Ecto neural progenitor cell (in vitro differentiated cells): Measurements from ENCODE around the gene KRTDAP.

Source experiments
- DNase-seq: peaks from one replicate; pipeline ENCODE4 v3.0.0-alpha.2; 2018; ENCODE audit warnings: low spot score

Gene KRTDAP

DNA sequence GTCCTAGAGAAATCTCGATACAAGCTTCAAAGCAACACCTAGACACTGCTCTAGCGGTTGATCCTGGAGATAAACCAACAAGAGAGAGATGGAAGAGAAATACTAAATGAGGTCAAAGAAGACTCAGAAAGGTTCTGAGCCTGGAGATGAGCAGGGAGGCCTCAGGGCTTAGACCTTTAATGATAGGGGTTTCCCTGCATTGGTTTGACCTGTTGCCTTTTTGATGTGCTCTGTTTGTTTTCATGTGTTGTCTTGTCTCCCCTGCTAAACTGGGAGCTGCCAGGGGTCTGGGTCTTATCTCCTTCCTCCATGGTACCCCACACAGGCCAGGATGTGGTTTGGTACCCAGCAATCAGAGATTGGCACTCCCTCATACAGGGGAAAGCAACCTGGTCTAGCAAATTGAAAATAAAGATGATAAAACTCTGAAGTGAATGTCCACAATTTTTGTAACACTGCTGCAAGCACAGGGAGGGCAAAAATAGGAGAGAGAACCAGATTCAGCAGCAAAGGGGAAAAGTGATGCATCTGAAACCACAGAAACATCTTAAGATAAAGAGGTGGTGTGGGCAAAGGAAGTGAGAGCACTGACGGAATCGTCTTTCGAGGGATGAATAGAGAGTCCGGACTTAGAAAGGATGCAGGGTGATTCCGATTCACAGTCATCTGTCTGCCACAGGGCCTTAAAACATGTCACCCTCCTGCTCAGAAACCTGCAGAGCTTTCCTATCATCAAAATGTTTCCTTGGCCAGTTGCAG, 38.7 kb downstream of the KRTDAP start:
- no peak for DNase-seq

DNA sequence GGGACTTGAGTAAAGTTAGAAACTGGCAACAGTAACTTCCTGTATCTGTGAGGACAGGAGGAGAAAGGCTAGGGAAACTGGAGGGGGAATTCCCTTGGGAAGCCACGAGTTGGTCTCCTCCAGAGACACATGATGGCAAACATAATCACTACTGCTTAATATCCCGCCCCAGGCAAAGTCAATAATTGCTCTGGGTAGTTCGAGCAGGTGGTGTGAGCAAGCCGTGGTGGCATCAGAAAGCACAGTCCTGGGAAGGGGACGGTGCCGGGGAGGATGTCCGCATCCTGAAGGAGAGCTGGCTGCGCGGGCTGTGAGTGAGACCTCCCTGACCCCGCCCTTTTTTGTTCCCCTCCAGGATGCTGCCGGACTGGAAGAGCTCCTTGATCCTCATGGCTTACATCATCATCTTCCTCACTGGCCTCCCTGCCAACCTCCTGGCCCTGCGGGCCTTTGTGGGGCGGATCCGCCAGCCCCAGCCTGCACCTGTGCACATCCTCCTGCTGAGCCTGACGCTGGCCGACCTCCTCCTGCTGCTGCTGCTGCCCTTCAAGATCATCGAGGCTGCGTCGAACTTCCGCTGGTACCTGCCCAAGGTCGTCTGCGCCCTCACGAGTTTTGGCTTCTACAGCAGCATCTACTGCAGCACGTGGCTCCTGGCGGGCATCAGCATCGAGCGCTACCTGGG, 40.8 kb downstream of the KRTDAP start:
- no peak for DNase-seq

DNA sequence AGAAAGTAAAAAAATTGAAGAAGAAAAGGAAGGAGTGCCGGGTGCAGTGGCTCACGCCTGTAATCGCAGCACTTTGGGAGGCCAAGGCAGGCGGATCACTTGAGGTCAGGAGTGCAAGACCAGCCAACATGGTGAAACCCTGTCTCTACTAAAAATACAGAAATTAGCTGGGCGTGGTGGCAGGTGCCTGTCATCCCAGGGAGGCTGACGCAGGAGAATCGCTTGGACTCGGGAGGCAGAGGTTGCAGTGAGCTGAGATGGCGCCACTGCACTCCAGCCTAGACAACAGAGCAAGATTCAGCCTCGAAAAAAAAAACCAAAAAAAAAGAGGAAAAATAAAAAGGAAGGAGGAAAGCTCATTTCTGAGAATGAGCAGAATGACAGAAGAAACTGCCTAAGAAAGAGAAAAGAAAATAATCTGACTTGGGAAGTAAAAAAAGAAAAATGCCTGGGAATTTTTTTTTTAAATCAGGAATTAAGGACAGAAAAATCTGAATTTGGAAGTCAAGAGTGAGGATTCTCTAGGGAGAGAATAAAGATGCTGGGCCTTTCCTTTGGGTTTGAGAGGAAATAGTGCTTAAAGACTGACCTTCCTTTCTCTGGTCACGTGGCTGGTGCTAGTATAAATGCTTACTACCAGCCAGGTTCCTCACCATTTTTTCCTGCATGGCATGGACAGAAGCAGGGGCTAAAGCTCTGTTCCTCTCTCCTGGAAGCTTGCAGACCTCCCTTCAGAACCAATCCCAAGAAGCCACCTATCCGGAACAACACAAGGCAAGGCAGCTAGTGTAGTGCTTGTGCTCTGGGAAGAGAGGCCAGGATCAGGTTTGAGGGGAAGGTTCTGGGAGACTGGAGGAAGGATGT, 42.4 kb downstream of the KRTDAP start, which contains the start of gene FFAR2:
Gene FFAR2, plus strand, starts transcription at position 652 of the 864 bp plus-strand sequence. CDS start 1,458 bp downstream, outside the sequence.
- DNase-seq: no peak

DNA sequence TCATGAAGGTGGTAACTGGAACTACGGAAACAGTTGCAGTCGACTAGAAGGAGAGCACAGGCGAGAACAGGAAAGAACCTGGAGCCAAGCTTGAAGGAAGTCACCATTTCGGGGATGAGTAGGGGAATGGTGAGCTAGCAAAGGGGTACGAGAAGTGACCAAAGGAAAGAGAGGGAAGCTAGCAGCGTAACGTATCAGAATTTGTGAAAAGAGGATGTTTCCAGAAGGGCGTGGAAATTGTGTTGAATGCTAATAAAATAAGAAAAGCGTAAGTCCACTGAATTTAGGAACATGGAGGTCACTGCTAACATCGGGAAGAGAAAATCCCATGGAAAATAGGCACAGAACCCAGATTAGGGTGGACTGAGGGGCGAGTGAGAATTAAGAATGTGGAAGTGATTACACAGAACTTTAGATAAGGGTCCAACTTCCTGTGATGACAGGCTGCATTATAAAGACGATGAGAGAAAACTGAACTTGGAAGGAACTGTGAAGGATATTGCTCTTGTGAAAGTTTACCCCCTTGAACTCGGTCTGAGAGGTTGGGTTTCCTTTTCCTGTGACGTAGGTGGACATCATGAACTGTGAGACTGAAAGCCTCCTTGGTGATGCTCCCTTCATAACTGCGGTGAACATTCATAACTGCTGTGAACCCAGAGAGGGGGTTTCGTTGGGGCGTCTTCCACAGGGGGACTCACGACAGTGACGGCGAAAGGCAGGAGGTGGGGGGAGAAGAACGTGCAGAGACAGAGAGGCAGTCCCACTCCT, 44.3 kb downstream of the KRTDAP start:
- DNase-seq: no peak

DNA sequence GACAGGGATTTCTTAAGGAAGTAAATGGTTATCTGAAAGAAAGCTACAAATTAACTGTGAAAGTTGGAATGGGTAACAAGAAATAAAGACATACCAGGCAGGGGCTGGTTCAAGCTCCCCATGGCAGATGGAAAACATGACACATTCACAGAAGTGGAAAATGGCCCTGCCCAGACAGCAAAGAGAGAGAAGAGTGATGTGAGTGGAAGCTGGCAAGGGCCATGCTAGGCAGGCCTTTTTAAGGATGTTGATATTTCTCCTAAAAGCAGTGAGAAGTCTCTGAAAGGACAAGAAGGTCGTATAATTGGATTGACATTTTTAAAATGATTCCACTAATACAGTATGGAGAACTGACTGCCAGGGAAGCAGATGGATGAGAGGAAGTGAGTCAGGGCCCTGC, 45.5 kb downstream of the KRTDAP start:
- DNase-seq: no peak

DNA sequence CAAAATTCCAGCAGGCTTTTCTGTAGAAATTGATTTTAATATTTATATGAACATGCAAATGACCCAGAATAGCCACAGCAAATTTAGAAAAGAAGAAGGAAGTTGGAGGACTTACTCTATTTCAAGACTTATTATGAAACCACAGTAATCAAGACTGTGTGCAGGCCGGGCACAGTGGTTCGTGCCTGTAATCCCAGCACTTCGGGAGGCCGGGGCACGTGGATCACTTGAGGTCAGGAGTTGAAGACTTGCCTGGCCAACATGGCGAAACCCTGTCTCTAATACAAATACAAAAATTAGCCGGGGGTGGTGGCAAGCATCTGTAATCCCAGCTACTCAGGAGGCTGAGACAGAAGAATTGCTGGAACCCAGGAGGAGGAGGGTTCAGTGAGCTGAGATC, 48.2 kb downstream of the KRTDAP start:
- no peak for DNase-seq

DNA sequence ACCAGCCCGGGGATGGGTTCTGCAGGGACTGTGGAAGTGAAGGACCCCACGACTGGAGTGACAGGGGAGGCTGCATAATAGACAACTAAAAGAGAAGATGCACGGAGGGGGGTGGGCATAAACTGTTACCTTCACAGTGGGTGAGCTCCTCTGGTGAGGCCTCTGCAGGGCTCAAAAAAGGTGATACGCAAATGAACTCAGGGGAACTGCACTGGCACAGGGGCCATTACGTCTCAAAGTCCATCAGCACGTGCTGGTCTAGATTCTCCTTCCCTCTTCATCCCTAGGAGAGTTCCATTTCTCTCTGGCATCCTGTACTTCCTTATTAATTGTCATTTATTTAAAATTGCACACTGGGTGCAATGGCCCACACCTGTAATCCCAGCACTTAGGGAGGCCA, 50.3 kb downstream of the KRTDAP start:
- DNase-seq: no peak

DNA sequence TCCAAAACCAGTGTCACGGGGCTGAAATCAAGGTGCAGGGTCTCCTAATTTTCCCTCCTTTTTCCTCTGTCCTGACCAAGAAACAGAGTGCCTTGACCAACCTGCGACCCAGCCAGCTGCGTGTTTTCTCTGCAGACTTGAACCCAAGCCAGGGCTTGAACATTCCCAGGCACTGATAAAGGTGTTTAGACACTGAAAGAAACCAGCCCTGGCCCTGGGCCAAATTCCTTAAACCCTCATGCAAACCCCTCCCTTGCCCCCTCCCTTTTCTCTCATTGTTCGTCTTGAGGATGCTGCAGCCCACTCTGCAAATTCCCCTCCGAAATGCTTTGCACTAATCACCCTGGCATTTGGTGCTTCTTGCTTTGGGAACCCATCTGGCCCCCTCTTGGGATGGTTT, 51.7 kb downstream of the KRTDAP start:
- DNase-seq: no peak

DNA sequence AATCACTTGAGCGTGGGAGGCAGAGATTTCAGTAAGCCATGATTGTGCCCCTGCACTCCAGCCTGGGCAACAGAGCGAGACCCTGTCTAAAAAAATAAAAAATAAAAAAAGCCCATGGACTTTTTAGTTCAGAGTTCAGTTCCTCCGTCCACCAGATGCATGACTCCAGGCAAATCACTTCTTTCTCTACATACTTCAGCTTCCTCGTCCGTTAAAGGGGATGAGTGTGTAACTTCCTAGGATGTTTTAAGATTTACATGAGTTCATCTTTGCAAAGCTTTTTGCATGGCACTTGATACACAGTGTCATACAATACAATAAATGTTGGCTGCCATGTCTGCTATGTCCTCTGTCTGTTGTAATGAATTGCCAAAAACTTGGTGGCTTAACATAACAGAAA, 52.2 kb downstream of the KRTDAP start:
- no peak for DNase-seq

DNA sequence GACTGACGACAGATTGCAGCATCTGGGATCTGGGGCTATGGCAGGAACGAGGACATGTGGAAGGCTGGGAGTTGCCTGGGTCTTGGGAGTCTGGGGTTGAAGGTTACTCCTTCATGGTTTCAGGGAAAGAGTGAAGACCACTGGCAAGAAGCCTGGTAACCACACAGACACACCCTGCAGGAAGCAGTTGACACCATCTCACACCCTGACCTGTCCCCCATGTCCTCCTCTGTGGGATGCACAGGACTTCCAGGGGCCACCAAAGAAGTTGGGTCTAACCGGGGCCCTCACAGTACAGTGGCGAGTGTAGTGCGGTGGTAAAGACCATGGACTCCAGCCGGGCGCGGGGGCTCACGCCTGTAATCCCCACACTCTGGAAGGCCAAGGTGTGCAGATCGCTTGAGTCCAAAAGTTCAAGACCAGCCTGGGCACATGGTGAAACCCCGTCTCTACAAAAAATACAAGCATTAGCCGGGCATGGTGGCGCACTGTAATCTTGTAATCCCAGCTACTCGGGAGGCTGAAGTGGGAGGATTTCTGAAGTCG, 52.8 kb downstream of the KRTDAP start:
- no peak for DNase-seq
